Lung (tissue), 12 donors: ENCODE data around the gene APOA1. TPM values are rescaled to one million over a fixed set of nuclear protein-coding genes. Genes with fewer than 3 reads are reported as not detected.

Experiments
- ATAC-seq: fragments of 200-7000 bp; cut with Tn5 transposase; one replicate; pipeline ENCODE4 v1.9.1; 2020; ENCODE audit warnings: moderate number of reproducible peaks; ENCODE audit not compliant: insufficient read depth, low FRiP score
- DNase-seq, 3 donors: peaks; one replicate each; pipeline ENCODE4 v3.0.0-alpha.2; 2013 to 2017
- H3K27ac ChIP-seq, 2 donors: one replicate each; pipeline ENCODE4 v1.5.1; 2013; ENCODE audit warnings: mild to moderate bottlenecking in 2 of 2, moderate library complexity in 2 of 2, control low read depth in 1 of 2, inconsistent platforms in 1 of 2, low read depth in 1 of 2, low read length in 1 of 2
- H3K27me3 ChIP-seq, 3 donors: one replicate each; pipeline ENCODE4 v1.5.1; 2013; ENCODE audit warnings: low read length in 2 of 3; ENCODE audit not compliant: control insufficient read depth in 3 of 3, insufficient read depth in 3 of 3
- H3K36me3 ChIP-seq, 4 donors: one replicate each; pipeline ENCODE4 v1.5.1; 2013; ENCODE audit warnings: low read length in 4 of 4, mild to moderate bottlenecking in 1 of 4, moderate library complexity in 1 of 4; ENCODE audit not compliant: control insufficient read depth in 4 of 4, insufficient read depth in 4 of 4
- H3K4me1 ChIP-seq, 5 donors: one replicate each; pipeline ENCODE4 v1.5.1; 2013; ENCODE audit warnings: low read length in 5 of 5, mild to moderate bottlenecking in 2 of 5, moderate library complexity in 1 of 5; ENCODE audit not compliant: control insufficient read depth in 5 of 5, insufficient read depth in 5 of 5
- H3K4me3 ChIP-seq: one replicate; pipeline ENCODE4 v1.5.1; 2013; ENCODE audit warnings: mild to moderate bottlenecking, control low read depth, moderate library complexity
- H3K9ac ChIP-seq, 2 donors: one replicate each; pipeline ENCODE4 v1.5.1; 2013; ENCODE audit warnings: low read length in 2 of 2, control low read depth in 1 of 2; ENCODE audit not compliant: insufficient read depth in 1 of 2
- H3K9me3 ChIP-seq, 4 donors: one replicate each; pipeline ENCODE4 v1.5.1; 2013; ENCODE audit warnings: low read length in 3 of 4, mild to moderate bottlenecking in 1 of 4, moderate library complexity in 1 of 4; ENCODE audit not compliant: control insufficient read depth in 4 of 4, insufficient read depth in 3 of 4
- CTCF ChIP-seq: IDR thresholded peaks from 2 replicates; pipeline ENCODE4 v1.5.1; 2012; ENCODE audit warnings: mild to moderate bottlenecking; ENCODE audit errors: control extremely low read depth, extremely low read depth
- WGBS, 2 donors: extraction: QIAGEN DNeasy Blood & Tissue Kit; methylation state at CpG; one replicate each; pipeline ENCODE4 v1.1.7; 2013; 5-methylcytosine and 5-hydroxymethylcytosine counted together
- polyA plus RNA-seq, 2 donors: library from polyadenylated mRNA; stranded (reverse); fragments of 200-250 nt; gene quantifications; one replicate each; pipeline ENCODE4 v1.2.1, GENCODE V29; 2013
- total RNA-seq, 2 donors: library from RNA; depleted of rRNA in 1 of 2; stranded (reverse); fragments of >200 nt in 1 of 2; gene quantifications; one replicate each; pipeline ENCODE4 v1.2.1, GENCODE V29; 2014 to 2021
- donor health status: control.
- donor health status: control.
- donor health status: Bipolar disorder and iron deficiency.
- donor health status: healthy.
- donor health status: DM: yes; HTN: yes; CAD: no.

The APOA1 gene
- total and polyA plus RNA-seq, 4 donors, result 1.2 to 18.2 (median 3.1) TPM

- no peaks in the 10 kb centered on the region for H3K27me3 ChIP-seq
Observed at GRCh38 chr11:116870054-116870453, 32.6 kb upstream of the APOA1 start.

GRCh38 chr11:116869610-116870009 lies 32.2 kb upstream of the APOA1 start:
- no peak for DNase-seq
- 85 to 89% methylated on average over 4 of the region's 4 CpGs for WGBS, 2 donors
- Histone ChIP-seq H3K27me3 (no peaks in the 10 kb centered on the region), H3K4me1 (peaks cover 0 to 16% (median 0%) of the 10 kb centered on the region in 5 donors), H3K9me3 (no peaks in the 10 kb centered on the region), H3K36me3 (peaks cover 33 to 50% (median 41%) of the 10 kb centered on the region in 4 donors), H3K27ac (no peak overlapping the region), H3K4me3 (no peak overlapping the region), H3K9ac (no peak overlapping the region)
- TF ChIP-seq CTCF, result no peak
- no peak for ATAC-seq

More at GRCh38 chr11:116870054-116870453, 32.6 kb upstream of the APOA1 start:
- Histone ChIP-seq H3K9me3 (no peaks in the 10 kb centered on the region), H3K4me3 (no peak overlapping the region), H3K4me1 (peaks cover 0 to 13% (median 0%) of the 10 kb centered on the region in 5 donors), H3K9ac (no peak overlapping the region), H3K36me3 (peaks cover 31 to 49% (median 39%) of the 10 kb centered on the region in 4 donors), H3K27ac (no peak overlapping the region)
- no peak for TF ChIP-seq CTCF
- ATAC-seq (no peak), DNase-seq (no peak)
- 45 to 72% methylated on average over 3 of the region's 3 CpGs for WGBS, 2 donors

GRCh38 chr11:116868066-116868465 lies 30.6 kb upstream of the APOA1 start:
- Histone ChIP-seq H3K36me3 (peaks cover 33 to 50% (median 36%) of the 10 kb centered on the region in 4 donors), H3K4me3 (no peak overlapping the region), H3K27ac (peak overlapping the region in 1 of 2 donors; percentile 55), H3K9me3 (no peaks in the 10 kb centered on the region), H3K9ac (no peak overlapping the region), H3K27me3 (no peaks in the 10 kb centered on the region), H3K4me1 (peaks cover 0 to 12% (median 0%) of the 10 kb centered on the region in 5 donors)
- no peak for TF ChIP-seq CTCF
- DNase-seq (no peak), ATAC-seq (no peak)
- WGBS, 2 donors, result 88 to 91% methylated on average over 3 of the region's 3 CpGs

GRCh38 chr11:116867619-116868018 lies 30.2 kb upstream of the APOA1 start:
- no peak for TF ChIP-seq CTCF
- ATAC-seq, result no peak
- Histone ChIP-seq H3K36me3 (peaks cover 29 to 50% (median 33%) of the 10 kb centered on the region in 4 donors), H3K9me3 (no peaks in the 10 kb centered on the region), H3K9ac (no peak overlapping the region), H3K27me3 (no peaks in the 10 kb centered on the region), H3K4me1 (peaks cover 0 to 11% (median 0%) of the 10 kb centered on the region in 5 donors), H3K27ac (peak overlapping the region in 1 of 2 donors; percentile 55), H3K4me3 (no peak overlapping the region)
- 96 to 97% methylated on average over 11 of the region's 11 CpGs for WGBS, 2 donors
- DNase-seq, result no peak
